NCI-H2107 (cell line): ENCODE data around the gene PSENEN.
"Not testable (repeated sequence)": the region's sequence is repeated elsewhere in the genome, so short reads cannot be mapped to it uniquely, and the experiment has no call there.

Experiments
- DNase-seq: peaks from one replicate; lab custom pipeline; 2025; lab: John Stamatoyannopoulos, UW

PSENEN gene

DNA sequence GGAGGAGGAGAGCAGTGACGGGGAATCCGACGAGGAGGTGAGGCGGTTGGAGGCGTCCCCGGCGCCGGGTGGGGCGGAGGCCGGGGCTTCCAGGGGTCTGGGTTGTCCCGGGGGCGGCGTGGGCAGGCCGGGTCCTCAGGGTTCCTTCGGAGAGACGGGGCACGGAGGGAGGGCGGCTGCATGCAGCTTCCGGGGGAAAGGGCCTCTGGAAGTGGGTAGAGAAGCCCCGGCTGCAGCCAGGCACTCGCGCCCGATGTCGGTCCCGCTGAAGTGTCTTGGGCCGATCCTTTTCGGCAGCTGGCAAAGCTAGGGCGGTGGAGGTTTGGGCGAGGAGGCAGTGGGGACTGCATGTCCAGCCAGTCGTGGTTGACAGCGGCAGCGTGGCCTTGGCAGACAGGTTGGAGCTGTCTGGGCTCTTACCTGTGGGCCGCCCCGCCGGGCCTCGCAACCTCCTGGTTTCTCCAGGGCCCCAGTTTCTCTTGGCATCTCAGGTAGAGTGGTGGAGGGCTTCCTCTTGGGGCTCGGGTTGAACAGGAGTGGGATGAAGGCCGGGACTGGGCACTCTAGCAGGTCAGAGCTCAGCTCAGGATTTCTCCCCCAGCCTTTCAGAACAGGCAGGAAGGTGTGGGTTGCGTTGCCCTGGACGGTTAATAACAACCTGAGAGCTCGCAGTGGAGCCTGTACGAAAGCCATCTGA lies 27.0 kb upstream of the PSENEN start:
- no peak for DNase-seq

GRCh38 chr19:35719402-35720162 lies 25.9 kb upstream of the PSENEN start:
- DNase-seq: no peak

DNA sequence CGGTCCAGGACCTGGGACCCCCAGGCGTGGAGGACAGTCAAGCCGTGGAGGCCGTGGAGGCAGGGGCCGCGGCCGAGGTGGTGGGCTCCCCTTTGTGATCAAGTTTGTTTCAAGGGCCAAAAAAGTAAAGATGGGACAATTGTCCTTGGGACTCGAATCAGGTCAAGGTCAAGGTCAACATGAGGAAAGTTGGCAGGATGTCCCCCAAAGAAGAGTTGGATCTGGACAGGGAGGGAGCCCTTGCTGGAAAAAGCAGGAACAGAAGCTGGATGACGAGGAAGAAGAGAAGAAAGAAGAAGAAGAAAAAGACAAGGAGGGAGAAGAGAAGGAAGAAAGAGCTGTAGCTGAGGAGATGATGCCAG lies 25.3 kb upstream of the PSENEN start:
- DNase-seq: no peak

DNA sequence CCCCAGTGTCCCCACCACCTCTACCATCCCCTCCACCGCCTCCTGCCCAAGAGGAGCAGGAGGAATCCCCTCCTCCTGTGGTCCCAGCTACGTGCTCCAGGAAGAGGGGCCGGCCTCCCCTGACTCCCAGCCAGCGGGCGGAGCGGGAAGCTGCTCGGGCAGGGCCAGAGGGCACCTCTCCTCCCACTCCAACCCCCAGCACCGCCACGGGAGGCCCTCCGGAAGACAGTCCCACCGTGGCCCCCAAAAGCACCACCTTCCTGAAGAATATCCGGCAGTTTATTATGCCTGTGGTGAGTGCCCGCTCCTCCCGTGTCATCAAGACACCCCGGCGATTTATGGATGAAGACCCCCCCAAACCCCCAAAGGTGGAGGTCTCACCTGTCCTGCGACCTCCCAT lies 24.8 kb upstream of the PSENEN start:
- DNase-seq: no peak

- no peak for DNase-seq
These were observed 24.1 kb upstream of the PSENEN start for GRCh38 chr19:35721374-35721773.

GRCh38 chr19:35722461-35722860 lies 23.0 kb upstream of the PSENEN start:
- DNase-seq: no peak

- DNase-seq: no peak
These were observed 22.6 kb upstream of the PSENEN start for GRCh38 chr19:35722897-35723296.

DNA sequence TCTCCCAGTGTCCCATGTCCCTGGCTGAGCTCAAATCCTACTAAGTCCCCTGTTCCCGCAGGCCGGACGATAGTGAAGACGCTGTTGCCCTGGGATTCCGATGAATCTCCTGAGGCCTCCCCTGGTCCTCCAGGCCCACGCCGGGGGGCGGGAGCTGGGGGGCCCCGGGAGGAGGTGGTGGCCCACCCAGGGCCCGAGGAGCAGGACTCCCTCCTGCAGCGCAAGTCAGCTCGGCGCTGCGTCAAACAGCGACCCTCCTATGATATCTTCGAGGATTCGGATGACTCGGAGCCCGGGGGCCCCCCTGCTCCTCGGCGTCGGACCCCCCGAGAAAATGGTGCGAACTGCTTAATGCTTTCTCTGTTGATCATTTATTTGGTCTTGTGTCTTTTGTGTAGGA lies 21.8 kb upstream of the PSENEN start:
- DNase-seq: no peak

DNA sequence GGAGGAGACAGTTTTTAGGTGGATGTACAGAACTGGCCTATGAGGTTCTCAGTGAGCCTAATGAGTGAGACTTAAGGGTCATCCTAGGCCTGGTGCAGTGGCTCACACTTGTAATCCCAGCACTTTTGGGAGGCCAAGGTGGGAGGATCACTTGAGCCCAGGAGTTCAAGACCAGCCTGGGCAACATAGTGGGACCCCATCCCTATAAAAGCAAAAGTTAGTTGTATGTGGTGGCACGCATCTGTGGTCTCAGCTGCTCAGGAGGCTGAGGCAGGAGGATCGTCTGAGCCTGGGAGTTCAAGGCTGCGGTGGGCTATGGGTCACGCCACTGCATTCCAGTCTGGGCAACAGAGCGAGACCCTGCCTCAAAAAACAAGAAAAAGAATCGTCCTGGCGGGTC lies 21.3 kb upstream of the PSENEN start:
- DNase-seq: not testable (repeated sequence)

DNA sequence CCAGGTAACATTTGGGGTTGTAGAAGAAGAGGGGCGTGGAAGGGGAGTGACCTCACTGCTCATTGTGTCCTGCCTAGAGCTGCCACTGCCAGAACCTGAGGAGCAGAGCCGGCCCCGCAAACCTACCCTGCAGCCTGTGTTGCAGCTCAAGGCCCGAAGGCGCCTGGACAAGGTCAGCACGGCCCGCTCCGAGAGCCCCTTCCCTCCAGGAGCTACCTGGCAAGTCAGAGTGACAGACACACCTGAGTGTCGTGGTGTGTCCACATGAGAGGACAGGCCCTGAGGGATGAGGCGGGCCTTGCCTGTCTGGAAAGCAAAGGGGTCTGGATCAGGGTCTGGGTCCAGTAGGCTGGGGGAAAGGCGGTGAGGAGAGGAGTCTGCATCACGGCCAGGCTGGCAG lies 20.9 kb upstream of the PSENEN start:
- no peak for DNase-seq

GRCh38 chr19:35725216-35725861 lies 20.1 kb upstream of the PSENEN start:
- DNase-seq: no peak

DNA sequence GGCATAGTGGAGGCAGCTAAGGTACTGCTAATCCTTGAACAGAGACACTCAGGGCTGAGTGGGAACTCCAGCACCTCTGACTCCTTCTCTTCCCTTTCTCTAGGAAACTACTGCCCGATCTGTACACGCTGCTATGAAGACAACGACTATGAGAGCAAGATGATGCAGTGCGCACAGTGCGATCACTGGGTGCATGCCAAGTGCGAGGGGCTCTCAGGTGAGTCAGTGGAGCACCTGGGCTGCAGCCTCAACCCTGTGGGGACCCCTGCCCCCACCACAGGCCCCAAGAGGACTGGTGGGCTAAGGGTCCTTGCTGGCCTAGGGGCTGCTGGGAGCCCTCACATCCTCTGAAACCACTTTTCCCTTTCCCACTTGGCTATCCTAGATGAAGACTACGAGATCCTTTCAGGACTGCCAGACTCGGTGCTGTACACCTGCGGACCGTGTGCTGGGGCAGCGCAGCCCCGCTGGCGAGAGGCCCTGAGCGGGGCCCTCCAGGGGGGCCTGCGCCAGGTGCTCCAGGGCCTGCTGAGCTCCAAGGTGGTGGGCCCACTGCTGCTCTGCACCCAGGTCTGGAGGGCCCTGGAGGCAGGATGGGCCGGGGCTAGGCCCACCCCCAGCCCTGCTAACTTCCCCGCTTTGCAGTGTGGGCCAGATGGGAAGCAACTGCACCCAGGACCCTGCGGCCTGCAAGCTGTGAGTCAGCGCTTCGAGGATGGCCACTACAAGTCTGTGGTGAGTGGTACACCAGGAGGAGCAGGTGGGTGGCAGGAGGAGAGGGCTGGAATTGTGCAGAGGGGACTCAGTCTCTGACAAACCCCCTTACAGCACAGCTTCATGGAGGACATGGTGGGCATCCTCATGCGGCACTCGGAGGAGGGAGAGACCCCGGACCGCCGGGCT lies 18.1 kb upstream of the PSENEN start:
- DNase-seq: no peak

- DNase-seq: no peak
These were observed 17.3 kb upstream of the PSENEN start for GRCh38 chr19:35727956-35728706.

DNA sequence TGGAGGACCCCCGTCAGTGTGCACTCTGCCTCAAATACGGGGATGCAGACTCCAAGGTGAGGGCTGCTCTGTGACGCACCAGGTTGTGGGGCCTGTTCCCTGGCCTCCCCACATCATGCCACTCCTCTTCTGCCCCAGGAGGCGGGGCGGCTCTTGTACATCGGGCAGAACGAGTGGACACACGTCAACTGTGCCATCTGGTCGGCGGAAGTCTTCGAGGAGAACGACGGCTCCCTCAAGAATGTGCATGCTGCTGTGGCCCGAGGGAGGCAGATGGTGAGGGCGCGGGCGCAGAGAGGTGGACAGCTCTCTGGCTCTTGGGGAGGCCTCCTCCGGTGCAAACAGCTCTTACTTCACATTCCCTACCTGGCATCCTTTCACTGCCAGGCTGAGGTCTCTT lies 16.4 kb upstream of the PSENEN start:
- DNase-seq: no peak

- DNase-seq: no peak
These were observed 15.7 kb upstream of the PSENEN start for GRCh38 chr19:35729763-35730162.

- no peak for DNase-seq
These were observed 15.1 kb upstream of the PSENEN start for GRCh38 chr19:35730326-35730725.

GRCh38 chr19:35731353-35731752 lies 14.1 kb upstream of the PSENEN start:
- no peak for DNase-seq

GRCh38 chr19:35731779-35732405 lies 13.6 kb upstream of the PSENEN start:
- DNase-seq: no peak

- no peak for DNase-seq
These were observed 12.8 kb upstream of the PSENEN start for GRCh38 chr19:35732540-35733179.
